Measurements from ENCODE around the gene MEI4. TPM values are rescaled to one million over a fixed set of nuclear protein-coding genes. Genes with fewer than 3 reads are reported as not detected.

The MEI4 gene
- total and polyA plus RNA-seq, 2 of the 8 experiments (the other 6 are each of a cell fraction or from before 2014, with no cell fraction given), result 0.05 to 0.24 TPM

DNA sequence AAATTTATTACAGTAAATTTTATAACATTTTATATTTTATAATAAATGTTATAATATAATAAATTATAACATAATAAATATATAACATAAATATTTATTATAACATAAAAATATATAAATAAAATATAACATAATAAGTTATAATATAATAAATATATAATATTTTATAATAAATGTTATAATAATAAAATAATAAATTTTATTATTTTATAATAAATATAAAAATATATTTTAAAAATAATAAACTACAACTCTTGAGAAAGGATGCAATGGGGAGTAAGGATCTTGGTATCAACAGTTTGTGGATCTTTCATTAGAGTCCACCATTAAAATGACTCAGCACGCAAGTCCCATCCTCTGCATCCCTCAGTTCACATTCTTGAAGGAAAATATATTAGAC lies 312.6 kb downstream of the MEI4 start (continued):
- TF ChIP-seq, protein P1, sequence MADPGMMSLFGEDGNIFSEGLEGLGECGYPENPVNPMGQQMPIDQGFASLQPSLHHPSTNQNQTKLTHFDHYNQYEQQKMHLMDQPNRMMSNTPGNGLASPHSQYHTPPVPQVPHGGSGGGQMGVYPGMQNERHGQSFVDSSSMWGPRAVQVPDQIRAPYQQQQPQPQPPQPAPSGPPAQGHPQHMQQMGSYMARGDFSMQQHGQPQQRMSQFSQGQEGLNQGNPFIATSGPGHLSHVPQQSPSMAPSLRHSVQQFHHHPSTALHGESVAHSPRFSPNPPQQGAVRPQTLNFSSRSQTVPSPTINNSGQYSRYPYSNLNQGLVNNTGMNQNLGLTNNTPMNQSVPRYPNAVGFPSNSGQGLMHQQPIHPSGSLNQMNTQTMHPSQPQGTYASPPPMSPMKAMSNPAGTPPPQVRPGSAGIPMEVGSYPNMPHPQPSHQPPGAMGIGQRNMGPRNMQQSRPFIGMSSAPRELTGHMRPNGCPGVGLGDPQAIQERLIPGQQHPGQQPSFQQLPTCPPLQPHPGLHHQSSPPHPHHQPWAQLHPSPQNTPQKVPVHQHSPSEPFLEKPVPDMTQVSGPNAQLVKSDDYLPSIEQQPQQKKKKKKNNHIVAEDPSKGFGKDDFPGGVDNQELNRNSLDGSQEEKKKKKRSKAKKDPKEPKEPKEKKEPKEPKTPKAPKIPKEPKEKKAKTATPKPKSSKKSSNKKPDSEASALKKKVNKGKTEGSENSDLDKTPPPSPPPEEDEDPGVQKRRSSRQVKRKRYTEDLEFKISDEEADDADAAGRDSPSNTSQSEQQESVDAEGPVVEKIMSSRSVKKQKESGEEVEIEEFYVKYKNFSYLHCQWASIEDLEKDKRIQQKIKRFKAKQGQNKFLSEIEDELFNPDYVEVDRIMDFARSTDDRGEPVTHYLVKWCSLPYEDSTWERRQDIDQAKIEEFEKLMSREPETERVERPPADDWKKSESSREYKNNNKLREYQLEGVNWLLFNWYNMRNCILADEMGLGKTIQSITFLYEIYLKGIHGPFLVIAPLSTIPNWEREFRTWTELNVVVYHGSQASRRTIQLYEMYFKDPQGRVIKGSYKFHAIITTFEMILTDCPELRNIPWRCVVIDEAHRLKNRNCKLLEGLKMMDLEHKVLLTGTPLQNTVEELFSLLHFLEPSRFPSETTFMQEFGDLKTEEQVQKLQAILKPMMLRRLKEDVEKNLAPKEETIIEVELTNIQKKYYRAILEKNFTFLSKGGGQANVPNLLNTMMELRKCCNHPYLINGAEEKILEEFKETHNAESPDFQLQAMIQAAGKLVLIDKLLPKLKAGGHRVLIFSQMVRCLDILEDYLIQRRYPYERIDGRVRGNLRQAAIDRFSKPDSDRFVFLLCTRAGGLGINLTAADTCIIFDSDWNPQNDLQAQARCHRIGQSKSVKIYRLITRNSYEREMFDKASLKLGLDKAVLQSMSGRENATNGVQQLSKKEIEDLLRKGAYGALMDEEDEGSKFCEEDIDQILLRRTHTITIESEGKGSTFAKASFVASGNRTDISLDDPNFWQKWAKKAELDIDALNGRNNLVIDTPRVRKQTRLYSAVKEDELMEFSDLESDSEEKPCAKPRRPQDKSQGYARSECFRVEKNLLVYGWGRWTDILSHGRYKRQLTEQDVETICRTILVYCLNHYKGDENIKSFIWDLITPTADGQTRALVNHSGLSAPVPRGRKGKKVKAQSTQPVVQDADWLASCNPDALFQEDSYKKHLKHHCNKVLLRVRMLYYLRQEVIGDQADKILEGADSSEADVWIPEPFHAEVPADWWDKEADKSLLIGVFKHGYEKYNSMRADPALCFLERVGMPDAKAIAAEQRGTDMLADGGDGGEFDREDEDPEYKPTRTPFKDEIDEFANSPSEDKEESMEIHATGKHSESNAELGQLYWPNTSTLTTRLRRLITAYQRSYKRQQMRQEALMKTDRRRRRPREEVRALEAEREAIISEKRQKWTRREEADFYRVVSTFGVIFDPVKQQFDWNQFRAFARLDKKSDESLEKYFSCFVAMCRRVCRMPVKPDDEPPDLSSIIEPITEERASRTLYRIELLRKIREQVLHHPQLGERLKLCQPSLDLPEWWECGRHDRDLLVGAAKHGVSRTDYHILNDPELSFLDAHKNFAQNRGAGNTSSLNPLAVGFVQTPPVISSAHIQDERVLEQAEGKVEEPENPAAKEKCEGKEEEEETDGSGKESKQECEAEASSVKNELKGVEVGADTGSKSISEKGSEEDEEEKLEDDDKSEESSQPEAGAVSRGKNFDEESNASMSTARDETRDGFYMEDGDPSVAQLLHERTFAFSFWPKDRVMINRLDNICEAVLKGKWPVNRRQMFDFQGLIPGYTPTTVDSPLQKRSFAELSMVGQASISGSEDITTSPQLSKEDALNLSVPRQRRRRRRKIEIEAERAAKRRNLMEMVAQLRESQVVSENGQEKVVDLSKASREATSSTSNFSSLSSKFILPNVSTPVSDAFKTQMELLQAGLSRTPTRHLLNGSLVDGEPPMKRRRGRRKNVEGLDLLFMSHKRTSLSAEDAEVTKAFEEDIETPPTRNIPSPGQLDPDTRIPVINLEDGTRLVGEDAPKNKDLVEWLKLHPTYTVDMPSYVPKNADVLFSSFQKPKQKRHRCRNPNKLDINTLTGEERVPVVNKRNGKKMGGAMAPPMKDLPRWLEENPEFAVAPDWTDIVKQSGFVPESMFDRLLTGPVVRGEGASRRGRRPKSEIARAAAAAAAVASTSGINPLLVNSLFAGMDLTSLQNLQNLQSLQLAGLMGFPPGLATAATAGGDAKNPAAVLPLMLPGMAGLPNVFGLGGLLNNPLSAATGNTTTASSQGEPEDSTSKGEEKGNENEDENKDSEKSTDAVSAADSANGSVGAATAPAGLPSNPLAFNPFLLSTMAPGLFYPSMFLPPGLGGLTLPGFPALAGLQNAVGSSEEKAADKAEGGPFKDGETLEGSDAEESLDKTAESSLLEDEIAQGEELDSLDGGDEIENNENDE (IDR thresholded peaks at IDR 0.05; ENCODE audit: insufficient replicate concordance, low read length), result no peak
- TF ChIP-seq POU5F1 (IDR thresholded peaks at IDR 0.05; ENCODE audit: low read depth, low read length) (no peak), JUN (IDR thresholded peaks at IDR 0.05; ENCODE audit: low read depth, low read length) (no peak)

All from H1 (cell line).